ENCODE data around the gene RGS17. TPM values are rescaled to one million over a fixed set of nuclear protein-coding genes. Genes with fewer than 3 reads are reported as not detected.

RGS17 gene
- total RNA-seq, 4 donors from 2014 or later: 0.55 to 0.79 TPM; not detected in 2

DNA sequence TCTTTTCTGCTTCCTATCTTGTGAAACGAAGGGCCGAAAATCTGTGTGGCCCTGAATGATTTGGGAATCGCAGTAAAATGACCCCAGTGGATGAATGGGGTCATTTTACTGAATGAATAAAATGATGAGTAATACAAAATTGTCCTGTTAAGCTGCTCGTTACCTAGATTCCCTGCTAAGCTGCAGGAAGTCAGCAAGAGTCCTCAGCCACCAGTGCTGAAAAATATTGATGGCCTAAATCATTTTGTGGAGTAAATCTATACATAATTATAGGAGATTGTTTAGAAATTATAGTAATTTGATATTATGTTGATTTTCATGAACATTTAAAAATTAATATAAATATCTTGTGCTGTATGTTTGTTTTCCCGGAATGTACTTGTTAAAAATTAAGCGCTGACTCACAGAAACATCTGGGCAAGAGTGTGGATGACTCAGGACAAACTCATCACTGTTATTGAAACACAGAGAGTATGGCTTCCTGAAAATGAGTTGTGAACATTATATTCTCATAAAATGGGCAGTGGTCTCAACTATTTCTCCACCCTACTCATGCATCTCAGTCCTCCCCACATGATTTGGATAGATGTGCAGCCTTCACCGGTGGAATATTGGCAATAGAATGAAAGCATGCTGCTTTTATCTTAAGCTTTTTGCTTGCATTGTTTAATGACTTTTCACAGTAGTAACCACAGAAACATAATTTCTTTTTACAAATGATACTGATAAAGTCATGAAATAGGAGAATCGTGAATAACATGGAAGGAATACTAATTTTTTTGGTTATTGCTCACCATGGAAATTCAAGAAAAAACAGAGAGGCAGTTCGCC is 36.2 kb upstream of the RGS17 start:
- Histone ChIP-seq H3K4me3 (no peak overlapping the region), H3K9me3 (no peaks in the 10 kb centered on the region), H3K27me3 (no peaks in the 10 kb centered on the region), H3K36me3 (no peaks in the 10 kb centered on the region), H3K4me1 (no peaks in the 10 kb centered on the region), H3K27ac (no peak overlapping the region)
- intact Hi-C loops (cut with DNase I; ENCODE audit: low total_unique reads) (no loop called here), in situ Hi-C loops (cut with MboI; ENCODE audit: low pct_ligation_motif_present in 1 of 4, low pct_unique_long_range_greater_than_20kb in 1 of 4, low sequenced_read_pairs in 3 of 4) (no loop called here)
- TF ChIP-seq POLR2A (IDR thresholded peaks at IDR 0.05) (no peak), EP300 (IDR thresholded peaks at IDR 0.05; ENCODE audit: low read depth) (no peak), POLR2AphosphoS5 (IDR thresholded peaks at IDR 0.05) (no peak)
- TF ChIP-seq, protein P1, sequence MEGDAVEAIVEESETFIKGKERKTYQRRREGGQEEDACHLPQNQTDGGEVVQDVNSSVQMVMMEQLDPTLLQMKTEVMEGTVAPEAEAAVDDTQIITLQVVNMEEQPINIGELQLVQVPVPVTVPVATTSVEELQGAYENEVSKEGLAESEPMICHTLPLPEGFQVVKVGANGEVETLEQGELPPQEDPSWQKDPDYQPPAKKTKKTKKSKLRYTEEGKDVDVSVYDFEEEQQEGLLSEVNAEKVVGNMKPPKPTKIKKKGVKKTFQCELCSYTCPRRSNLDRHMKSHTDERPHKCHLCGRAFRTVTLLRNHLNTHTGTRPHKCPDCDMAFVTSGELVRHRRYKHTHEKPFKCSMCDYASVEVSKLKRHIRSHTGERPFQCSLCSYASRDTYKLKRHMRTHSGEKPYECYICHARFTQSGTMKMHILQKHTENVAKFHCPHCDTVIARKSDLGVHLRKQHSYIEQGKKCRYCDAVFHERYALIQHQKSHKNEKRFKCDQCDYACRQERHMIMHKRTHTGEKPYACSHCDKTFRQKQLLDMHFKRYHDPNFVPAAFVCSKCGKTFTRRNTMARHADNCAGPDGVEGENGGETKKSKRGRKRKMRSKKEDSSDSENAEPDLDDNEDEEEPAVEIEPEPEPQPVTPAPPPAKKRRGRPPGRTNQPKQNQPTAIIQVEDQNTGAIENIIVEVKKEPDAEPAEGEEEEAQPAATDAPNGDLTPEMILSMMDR (IDR thresholded peaks at IDR 0.05): no peak
- WGBS, 2 donors (ENCODE audit: low coverage in 1 of 2): 56 to 64% methylated on average over 9 of the region's 9 CpGs
- no peak for DNase-seq

DNA sequence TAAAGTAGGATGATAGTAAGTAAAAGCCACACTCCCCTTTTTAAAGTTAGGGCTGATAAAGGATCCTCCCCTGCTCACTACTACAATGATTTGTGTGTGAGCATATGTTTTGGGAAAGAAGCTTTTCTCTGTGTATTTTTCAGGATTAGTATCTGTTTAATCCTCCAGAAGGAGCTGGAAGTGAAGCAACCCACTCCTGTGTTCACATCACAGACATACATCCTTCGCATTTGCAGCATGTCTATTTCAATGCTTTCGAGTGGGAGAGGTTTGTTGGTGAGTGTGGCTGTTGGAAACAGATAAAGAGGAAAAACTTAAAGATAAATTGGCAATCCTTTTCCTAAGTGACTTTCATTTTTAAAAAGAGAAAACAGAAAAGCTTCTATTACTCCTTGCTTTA is 31.6 kb upstream of the RGS17 start:
- DNase-seq: no peak
- Histone ChIP-seq H3K9me3 (no peaks in the 10 kb centered on the region), H3K27me3 (no peaks in the 10 kb centered on the region), H3K4me1 (no peaks in the 10 kb centered on the region), H3K4me3 (no peak overlapping the region), H3K36me3 (no peaks in the 10 kb centered on the region), H3K27ac (no peak overlapping the region)
- in situ Hi-C loops (cut with MboI; ENCODE audit: low pct_ligation_motif_present in 1 of 4, low pct_unique_long_range_greater_than_20kb in 1 of 4, low sequenced_read_pairs in 3 of 4) (no loop called here), intact Hi-C loops (cut with DNase I; ENCODE audit: low total_unique reads) (no loop called here)
- WGBS, 2 donors (ENCODE audit: low coverage in 1 of 2): 55 to 60% methylated on average over 2 of the region's 2 CpGs
- TF ChIP-seq, protein P1 (IDR thresholded peaks at IDR 0.05): no peak
- TF ChIP-seq POLR2AphosphoS5 (IDR thresholded peaks at IDR 0.05): no peak
- TF ChIP-seq EP300 (IDR thresholded peaks at IDR 0.05; ENCODE audit: low read depth): no peak
- no peak for TF ChIP-seq POLR2A (IDR thresholded peaks at IDR 0.05)

DNA sequence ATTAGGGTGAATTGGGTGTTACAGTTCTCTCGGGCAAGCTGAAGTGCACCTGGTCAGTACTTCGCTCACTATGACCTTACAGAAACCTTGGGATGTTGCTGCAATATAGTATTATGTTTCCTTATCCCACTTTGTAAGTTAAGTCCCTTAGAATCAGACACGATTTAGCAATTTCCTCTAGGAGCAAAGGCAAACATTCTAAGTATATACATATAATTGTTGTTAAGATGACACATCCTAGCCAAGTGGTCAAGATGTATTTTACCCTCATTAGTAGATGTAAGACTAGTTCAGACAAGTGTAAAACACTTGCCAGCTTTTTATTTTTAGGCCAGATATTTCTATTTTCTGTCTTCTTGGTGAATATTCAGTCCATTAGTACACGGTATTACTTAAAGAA is 31.1 kb upstream of the RGS17 start:
- TF ChIP-seq EP300 (IDR thresholded peaks at IDR 0.05; ENCODE audit: low read depth) (no peak), POLR2A (IDR thresholded peaks at IDR 0.05) (no peak), POLR2AphosphoS5 (IDR thresholded peaks at IDR 0.05) (no peak)
- TF ChIP-seq, protein P1 (IDR thresholded peaks at IDR 0.05): no peak
- Histone ChIP-seq H3K4me1 (no peaks in the 10 kb centered on the region), H3K27ac (no peak overlapping the region), H3K4me3 (no peak overlapping the region), H3K36me3 (no peaks in the 10 kb centered on the region), H3K9me3 (no peaks in the 10 kb centered on the region), H3K27me3 (no peaks in the 10 kb centered on the region)
- in situ Hi-C loops (cut with MboI; ENCODE audit: low pct_ligation_motif_present in 1 of 4, low pct_unique_long_range_greater_than_20kb in 1 of 4, low sequenced_read_pairs in 3 of 4): no loop called here
- DNase-seq: no peak
- WGBS, 2 donors (ENCODE audit: low coverage in 1 of 2): 49 to 66% methylated on average over 4 of the region's 4 CpGs
- intact Hi-C loops (cut with DNase I; ENCODE audit: low total_unique reads): no loop called here

DNA sequence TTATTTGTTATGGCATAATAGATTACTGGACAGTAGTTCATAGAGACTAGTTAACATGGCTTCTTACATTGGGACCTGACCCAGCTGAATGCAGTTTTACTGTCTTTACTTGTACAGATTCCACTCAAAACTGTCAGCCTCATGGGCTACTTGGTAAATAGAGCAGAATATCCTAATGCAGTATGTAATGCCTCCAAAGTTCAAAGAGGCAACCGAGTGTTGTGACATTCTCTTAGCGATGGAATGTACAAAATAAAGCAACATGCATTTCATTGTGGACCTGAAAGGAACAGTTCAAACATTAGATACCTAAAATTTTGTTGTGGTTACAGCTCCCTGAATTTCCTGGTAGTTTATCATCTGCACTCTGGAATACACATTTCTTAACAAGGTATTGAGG is 29.1 kb upstream of the RGS17 start:
- Histone ChIP-seq H3K9me3 (no peaks in the 10 kb centered on the region), H3K36me3 (no peaks in the 10 kb centered on the region), H3K4me1 (no peaks in the 10 kb centered on the region), H3K27me3 (no peaks in the 10 kb centered on the region), H3K27ac (no peak overlapping the region), H3K4me3 (no peak overlapping the region)
- no peak for DNase-seq
- intact Hi-C loops (cut with DNase I; ENCODE audit: low total_unique reads) (no loop called here), in situ Hi-C loops (cut with MboI; ENCODE audit: low pct_ligation_motif_present in 1 of 4, low pct_unique_long_range_greater_than_20kb in 1 of 4, low sequenced_read_pairs in 3 of 4) (no loop called here)
- TF ChIP-seq EP300 (IDR thresholded peaks at IDR 0.05; ENCODE audit: low read depth) (no peak), POLR2A (IDR thresholded peaks at IDR 0.05) (no peak), POLR2AphosphoS5 (IDR thresholded peaks at IDR 0.05) (no peak)
- TF ChIP-seq, protein P1 (IDR thresholded peaks at IDR 0.05): no peak
- WGBS, 2 donors (ENCODE audit: low coverage in 1 of 2): 71 to 83% methylated on average over 2 of the region's 2 CpGs

Data from transverse colon (tissue), 4 donors.